Head of caudate nucleus (tissue), 42 donors: ENCODE data around the gene ARPC5L.
"Not testable (repeated sequence)": the region's sequence is repeated elsewhere in the genome, so short reads cannot be mapped to it uniquely, and the experiment has no call there.

Experiments used
- DNase-seq, 42 donors: peaks; one replicate each; pipeline versions ENCODE4 v3.0.0 to v3.0.0-alpha.2; 2020 to 2021; ENCODE audit warnings: mixed read lengths in 7 of 42
- intact Hi-C: fragments of 100-400 bp; cut with DNase I; formaldehyde crosslinking; loops from one replicate; pipeline ENCODE4 v1.15.0; 2022

ARPC5L gene

DNA sequence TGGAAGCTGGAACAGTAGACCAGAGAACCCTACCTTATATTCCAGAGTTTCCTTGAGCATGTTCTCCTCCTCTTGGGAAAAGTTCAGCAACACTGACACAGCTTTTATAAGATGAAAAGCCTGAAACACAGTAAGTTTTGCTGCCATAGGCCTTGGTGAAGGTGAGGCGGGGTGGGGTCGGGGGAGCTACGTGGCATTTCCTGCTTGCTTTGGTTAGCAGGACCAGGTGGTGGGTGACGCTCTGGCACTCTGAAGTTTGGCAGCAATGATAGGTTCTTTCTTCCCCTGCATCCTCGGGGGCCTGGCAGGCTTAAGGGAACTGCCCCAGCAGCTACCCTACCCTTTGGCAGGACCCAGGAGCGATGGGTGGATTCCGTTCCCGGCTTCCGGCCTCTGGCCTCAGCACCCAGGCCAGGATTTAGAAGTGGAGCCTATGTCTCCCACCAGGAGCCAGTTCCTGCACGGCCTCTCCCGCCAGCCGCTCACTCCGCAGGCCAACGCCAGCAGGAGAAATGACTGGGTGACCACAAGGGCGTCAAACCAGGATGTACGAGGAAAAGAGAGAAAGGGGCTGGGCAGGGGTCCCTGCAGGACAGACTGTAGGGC is 19.3 kb downstream of the ARPC5L start:
- intact Hi-C loops: no loop called here
- peak in 1 of 42 donors; percentile 24 for DNase-seq

DNA sequence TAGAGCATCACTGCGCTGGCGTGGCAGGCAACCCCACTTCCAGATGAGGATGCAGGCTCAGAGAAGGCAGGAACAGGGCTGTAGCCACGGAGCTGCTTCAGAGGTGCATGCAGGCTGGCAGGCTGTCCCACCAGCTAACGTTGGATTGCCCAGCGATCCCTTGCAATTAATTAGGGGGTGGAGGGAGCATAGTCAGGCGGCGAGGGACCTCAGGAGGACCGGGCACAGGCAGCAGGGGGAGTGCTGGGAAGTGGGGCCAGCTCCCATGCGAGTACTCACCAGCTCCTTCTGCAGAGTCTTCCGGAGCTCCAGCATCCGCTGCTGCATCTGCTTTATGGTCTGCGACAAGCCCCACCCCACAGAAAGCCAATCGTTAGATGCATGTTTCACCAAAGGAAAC is 20.3 kb downstream of the ARPC5L start:
- peak in 1 of 42 donors; percentile 27 for DNase-seq
- intact Hi-C loops: no loop called here

DNA sequence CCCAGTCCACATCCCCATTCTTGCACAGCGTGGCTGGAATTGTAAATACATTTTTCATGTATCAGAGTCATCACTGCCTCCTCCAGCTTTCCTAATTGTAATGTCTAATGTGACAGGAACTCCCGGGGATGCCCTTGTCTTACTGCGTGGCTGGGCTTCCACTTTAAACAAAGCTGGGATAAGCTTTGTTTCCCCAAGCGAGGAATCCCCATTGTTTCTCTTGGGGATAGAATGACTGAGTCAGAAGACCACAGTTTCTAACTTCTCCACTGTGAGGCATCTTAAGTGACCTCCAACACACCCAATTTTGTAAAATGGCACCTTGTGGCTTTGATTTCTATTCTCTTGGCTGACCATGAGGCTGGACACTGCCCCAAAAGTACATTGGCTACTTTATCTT is 22.4 kb downstream of the ARPC5L start:
- intact Hi-C loops: no loop called here
- DNase-seq: peak in 1 of 42 donors; percentile 5

DNA sequence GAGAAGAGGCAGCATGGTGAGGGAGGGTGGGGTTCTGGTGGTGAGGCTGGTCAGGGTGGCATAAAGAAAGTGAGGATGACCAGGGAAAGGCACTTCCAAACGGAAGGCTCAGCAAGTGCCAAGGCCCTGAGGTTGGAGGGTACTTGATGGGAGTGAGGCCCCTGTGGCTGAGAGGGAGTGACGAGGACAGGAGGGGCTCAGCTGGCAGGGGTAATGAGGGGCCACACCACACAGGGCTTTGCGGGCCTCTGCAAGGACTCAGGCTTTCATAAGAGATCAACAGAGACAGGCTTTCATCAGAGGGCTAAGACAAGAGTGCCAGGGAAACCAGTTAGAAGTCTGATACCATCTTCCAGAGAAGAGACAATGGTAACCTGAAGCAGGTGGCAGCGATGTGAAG is 23.6 kb downstream of the ARPC5L start:
- intact Hi-C loops: no loop called here

DNA sequence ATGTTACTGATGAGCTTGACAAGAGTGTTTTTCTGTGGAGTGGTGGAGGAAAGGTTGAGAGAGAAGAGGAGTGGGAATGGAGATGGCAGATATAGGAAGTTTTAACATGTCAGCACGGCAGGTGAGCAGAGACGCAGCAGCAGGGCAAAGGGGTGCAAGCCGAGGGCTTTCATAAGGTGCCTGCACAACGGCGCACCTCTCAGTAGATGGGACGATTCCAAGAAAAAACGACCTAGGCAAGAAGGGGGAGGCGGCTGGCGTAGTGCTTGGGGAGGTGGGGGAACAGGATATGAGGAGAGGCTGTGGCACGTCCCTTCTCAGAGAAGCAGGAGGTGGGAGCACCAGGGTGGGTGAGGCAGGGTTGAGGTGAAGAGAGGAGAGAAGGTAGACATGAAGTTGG is 24.5 kb downstream of the ARPC5L start:
- intact Hi-C loops: no loop called here
- no peak for DNase-seq

More for the DNA sequence above, 23.6 kb downstream of the ARPC5L start:
- no peak for DNase-seq

DNA sequence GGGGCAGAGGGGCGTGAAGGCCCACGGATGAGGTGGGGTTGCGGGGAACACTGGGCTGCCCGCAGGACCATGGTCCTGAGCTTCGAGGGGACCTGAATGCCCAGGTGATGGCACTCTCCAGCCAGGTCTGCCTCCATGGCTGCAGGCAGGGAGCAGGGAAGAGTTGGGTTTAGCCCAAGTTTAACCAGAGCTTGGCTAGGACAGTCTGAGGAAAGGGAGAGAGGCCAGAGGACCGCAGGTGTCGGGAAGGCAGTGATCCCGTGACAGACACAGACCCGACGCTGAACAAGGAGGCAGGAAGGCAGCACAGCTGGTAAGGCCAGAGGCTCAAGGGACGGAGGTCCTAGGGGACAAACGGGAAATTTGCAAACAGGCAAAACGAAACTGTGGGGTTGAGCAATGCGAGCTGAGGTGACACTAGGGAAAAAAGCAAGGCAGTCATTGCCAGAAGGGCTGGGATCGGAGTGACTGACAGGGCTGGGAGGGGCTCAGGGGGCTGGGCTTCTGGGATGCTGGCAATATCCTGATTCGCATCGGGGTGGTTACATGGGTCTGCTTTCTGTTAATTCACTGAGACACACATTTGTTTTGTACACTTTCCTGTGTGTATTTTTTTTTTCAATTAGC is 25.0 kb downstream of the ARPC5L start:
- intact Hi-C loops: no loop called here
- DNase-seq: no peak

DNA sequence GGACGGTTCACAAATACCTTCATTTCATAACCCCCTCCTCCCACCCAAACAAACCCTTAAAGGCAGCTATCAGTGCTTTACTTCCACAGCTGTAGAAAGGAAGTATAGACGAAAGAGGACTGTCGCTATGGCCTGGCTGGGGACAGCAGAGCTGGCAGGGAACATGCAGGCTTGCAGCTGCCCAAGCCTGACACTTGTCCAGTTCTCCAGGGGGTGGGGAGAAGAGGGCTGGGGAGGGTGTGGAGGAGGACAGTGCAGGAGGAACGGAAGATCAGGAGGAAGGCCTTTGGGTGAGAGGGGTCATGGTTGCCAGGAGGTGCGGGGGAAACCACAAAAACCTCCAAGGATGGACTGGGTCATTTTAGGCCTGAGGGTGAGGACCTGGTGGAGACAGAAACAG is 25.9 kb downstream of the ARPC5L start:
- intact Hi-C loops: no loop called here
- DNase-seq: peak in 1 of 42 donors; percentile 35

DNA sequence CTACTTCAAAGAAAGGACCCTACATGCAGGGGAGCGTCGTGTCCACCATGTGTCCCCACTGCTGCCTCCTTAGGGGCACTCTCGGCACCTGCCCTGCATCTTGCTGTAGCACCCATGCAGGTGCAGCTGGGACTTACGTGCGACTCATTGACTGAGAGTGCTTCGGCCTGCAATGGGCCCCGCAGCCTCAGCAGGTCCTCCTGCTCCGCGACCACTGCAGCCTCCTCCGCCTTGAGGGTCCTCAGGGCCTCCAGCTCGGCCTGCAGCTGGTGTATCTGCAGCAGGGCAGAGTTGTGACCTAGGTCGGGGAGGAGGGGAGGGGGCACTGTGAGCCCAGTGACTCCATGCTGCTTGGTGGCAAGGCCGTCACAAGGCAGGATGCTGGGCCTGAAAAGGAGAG is 27.1 kb downstream of the ARPC5L start:
- intact Hi-C loops: no loop called here
- peak in 1 of 42 donors; percentile 10 for DNase-seq

DNA sequence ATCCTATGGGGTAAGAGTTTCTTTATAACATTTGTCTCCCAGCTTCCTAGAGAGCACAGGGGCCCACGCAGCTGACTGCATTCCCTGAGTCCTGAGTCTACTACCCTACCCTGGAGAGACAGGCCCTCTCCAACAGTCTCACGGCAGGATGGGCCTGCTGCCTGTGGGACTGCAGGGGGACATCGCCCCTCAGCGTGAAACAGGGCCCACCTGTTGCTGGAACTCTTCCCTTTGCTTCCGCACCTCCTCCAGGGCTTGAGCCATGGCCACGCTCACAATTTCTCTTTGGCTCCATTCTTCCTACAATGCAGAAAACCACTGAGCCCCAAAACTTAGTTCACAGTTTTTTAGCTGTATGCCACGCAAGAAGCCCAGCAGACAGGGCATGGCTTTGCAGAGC is 28.2 kb downstream of the ARPC5L start:
- DNase-seq: peak in 1 of 42 donors; percentile 13
- intact Hi-C loops: no loop called here

DNA sequence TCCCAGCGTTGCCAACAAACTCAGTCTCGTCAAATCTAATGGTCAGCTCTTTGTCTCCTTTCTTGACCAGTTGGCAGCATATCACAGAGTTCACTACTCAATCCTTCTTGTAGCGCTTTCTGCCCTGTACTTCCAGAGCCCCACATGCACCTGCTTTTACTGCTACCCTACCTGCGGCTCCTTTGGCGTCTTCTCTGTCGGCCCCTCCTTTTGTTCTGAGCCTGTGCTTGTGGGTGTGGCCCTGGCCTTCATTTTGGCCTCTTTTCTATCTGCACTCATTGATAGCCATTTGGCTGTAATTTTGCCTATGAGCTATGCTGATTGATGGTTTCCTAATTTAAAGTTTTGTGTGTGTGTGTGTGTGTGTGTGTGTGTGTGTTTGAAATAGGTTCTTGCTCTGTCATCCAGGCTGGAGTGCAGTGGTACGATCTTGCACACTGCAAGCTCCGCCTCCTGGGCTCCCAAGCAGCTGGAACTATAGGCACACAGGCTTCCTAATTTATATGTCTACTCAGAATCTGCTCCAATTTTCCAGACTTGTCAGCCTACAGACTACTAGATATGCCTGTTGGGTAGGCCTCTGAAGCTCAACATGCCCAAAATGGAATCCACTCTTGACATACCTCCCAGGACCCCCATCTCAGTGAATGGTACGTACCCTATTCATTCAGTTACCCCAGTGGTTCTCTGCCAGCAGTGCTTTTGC is 32.3 kb downstream of the ARPC5L start:
- intact Hi-C loops: no loop called here
- DNase-seq: no peak

DNA sequence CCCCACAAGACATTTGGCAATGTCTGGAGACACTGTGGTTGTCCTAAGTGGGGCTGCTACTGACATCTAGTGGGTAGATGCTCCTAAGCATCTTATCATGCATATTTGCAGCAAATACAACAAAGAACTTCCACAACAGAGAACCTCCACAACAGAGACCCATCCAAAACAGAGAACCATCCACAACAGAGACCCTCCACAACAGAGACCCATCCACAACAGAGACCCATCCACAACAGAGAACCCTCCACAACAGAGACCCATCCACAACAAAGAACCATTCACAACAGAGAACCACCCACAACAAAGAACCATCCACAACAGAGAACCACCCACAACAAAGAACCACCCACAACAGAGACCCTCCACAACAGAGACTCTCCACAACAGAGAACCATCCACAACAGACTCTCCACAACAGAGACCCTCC is 32.8 kb downstream of the ARPC5L start:
- intact Hi-C loops: no loop called here
- peak in 26 of 42 donors; percentile 18 to 70 (median 51) for DNase-seq

DNA sequence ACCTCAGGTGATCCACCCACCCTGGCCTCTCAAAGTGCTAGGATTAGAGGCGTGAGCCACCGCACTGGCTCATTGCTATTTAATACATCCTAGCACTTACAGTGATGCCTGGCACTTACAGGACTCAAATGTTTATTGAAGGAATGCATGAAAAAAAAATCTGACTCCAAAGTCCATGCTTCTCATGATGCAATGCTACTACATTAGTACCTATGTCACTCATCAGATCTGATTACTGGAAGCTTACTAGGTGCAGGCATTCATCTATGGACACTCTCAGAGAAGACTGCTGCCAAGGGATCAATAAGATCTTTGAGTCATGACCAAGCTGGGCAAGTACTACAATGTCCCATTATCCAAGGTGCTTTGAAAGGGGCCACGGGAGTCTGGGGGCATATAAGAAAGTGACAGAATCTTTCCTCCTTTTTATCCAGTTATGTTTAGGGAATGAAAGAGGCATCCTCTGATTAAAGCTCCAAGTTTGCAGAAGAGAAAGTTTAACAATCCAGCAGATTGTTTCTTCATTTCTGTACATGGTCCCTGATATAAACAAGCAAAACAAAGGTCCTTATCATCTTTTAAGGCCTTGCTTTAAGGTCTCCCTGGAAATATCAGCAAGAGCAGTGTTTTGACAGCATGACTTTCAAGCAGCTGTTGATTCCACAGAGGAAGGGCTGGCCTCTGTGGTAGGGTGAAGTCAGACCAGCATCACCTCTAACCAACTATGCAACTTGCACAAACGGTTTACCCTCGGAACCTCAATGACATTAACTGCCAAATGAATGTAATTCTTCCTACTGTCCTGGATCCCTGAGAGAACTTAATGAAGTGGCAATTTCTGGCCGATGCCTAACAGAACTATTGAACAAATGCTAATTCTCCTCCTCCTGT is 35.9 kb downstream of the ARPC5L start:
- no peak for DNase-seq
- intact Hi-C loops: no loop called here

DNA sequence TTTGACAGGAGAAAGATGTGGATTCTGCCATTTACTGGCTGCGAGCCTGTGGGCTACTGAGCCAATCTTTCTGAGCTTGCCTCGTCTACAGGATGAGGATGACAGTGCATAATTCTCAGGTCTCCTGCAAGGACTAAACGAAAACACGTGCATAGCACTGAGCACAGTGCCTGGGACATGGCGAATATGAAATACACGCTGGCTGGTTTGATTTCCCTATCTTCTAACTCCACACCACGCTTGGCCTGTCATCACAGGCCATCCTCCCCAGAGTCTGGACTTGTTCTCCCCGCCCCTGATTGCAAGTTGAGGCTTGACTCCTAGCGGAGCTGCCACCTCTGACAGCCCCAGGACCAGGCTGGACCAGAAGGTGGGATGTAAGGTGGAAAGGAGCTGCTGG is 37.9 kb downstream of the ARPC5L start:
- intact Hi-C loops: no loop called here
- DNase-seq: no peak

DNA sequence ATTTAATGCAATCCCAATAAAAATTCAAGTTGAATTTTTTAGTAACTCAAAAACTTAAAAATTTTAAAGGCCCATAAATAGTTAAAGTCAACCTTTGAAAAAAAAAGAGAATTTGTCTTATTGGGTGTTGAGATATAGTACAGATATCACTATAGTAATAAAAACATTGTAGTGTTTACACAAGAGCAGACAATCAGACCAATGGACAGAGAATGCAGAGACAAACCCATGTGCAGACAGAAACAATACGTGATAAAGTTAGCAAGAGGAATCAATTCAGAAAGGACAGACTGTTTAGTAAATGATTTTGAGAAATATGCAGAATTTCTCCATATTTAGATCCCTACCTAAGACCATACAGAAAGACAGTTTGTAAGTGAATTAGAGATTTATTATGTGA is 45.0 kb downstream of the ARPC5L start:
- no peak for DNase-seq
- intact Hi-C loops: no loop called here

DNA sequence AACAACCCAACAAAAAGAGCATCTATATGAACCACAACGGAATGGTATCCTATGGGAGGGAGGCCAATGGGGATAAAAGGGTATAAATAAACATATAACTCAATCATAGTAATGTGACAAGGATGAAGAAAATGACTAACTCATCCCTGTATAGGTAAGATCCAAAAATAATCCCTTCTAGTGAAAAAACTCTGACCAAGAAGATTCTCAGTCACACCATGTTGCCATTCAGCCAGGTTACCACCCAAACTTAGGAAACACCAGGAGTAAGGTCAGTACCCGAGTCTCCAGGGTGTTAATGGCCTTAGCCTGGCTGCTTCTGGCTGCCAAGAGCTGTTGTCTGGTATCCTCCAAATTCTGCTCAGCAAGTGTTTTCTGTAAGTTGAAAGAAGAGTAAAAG is 46.2 kb downstream of the ARPC5L start:
- DNase-seq: no peak
- intact Hi-C loops: no loop called here

DNA sequence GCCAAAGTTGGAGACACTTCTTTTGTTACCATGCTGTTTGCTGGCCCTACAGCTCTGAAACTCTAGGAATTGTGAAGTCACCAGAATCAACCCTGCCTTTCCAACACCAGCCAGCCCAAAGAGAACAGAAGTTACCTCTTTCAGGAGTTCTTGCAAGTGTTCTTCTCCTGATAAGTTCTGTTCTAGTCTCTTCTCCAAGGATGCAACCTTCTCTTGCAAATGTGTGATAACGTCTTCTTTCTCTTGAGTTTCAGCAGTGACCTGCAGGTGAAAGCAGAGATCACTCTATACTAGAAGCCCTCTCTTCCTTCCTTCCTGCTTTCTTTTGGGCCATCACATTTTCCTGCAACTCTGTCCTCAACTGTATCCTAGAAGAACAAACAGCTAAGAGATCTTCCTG is 49.8 kb downstream of the ARPC5L start:
- intact Hi-C loops: no loop called here
- DNase-seq: no peak

DNA sequence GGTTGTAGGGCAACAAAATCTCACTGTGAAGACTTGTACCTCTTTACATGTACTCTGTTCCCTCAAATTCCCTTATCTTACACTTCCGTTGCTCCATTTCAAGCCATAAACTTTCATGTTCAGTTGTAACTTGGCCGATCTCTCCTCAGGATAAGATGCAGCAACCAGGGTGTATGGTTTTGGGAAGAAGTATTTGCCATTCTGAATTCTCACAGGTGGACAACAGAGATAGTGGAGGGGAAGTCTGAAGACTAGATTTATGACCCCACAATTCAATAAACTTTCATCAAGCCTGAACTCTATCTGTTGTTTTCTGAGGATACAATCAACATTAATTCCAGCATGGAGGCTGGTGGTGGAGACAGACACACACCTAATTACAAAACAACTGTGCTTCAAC is 51.4 kb downstream of the ARPC5L start:
- no peak for DNase-seq
- intact Hi-C loops: no loop called here

DNA sequence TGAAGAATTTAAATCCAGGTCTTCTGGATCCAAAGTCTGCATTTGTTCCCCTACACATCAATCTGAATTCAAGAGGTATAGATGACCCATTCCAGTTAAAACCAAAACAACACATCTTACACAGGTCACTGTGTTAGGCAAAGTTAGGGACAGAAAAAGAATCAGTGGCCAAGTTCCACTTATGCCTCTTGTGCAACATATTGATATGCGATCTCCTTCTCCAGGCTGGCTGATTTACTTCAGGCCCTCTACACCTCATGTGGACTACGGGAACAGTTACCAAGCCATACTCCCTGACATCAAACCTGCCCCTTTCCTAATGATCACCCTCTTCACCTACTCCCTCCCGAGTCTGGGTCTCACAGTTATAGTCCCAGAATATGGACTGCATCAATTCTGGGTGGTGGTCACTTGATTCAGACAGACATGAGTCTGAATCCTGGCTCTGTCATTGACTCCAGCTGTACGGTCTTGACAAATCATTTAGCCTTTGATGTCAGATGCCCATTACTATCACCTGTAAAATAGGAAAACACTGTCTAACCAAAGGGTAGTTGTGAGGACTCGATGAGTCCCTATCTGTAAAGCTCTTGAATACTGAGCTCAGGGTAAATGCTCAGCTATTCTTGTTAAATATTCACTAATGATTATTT is 52.9 kb downstream of the ARPC5L start:
- DNase-seq: no peak
- intact Hi-C loops: no loop called here

DNA sequence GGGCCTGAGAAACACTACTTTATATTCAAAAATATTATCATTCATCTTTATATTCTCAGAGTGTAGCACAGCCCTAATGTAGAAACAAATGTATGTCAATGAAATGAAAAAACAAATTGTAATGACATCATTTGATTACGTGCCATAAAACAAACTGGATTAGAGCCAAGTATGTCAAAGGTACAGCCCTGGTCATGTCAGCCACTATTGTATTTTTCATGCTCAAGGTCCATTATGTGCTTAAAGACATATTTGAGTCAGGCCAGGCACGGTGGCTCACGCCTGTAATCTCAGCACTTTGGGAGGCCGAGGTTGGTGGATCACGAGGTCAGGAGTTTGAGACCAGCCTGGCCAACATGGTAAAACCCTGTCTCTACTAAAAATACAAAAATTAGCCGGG is 58.5 kb downstream of the ARPC5L start:
- intact Hi-C loops, DNase-seq: not testable (repeated sequence)
